ENCODE results near the gene CAMK2G. TPM values are rescaled to one million over a fixed set of nuclear protein-coding genes. Genes with fewer than 3 reads are reported as not detected.
"Not testable (repeated sequence)": the region's sequence is repeated elsewhere in the genome, so short reads cannot be mapped to it uniquely, and the experiment has no call there.

CAMK2G gene
- total RNA-seq, 4 donors from 2014 or later, result 34.7 to 159 (median 110) TPM

DNA sequence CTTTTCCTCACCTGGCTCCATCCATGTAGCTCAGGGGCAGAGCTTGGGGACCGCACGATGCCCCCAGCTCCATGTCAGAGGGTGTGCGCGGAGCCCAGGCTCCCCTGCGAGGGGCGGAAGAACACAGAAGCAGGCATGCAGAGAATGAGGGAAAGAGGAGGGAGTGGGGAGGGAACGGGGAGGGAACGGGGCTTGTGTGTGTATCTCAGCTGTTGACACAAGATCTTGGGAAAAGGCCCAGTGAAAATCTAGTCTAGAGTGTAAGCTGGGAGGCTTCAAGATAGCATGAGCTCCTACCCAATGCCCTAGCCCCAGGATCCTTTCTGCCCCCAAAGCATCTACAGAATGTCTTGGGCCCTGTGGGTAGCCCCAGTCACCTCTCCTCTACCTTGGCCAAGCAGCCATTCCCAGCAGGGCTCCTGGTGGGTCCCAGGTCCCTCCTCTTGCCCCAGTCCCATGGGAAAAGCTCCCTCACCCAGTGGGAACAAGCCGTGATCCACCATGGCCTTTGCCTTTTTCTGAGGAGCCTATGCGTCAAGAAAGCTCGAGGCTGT lies 37.9 kb downstream of the CAMK2G start:
- H3K4me3 ChIP-seq, result no peak overlapping the region
- DNase-seq, result peak in 1 of 3 donors; percentile 34
- peaks cover 0 to 75% (median 0%) of the 10 kb centered on the region in 3 donors for H3K36me3 ChIP-seq
- no peaks in the 10 kb centered on the region for H3K9me3 ChIP-seq
- H3K27ac ChIP-seq, result no peak overlapping the region
- H3K27me3 ChIP-seq, result no peaks in the 10 kb centered on the region
- TF ChIP-seq POLR2A (IDR thresholded peaks at IDR 0.05), result no peak
- TF ChIP-seq, protein P1, sequence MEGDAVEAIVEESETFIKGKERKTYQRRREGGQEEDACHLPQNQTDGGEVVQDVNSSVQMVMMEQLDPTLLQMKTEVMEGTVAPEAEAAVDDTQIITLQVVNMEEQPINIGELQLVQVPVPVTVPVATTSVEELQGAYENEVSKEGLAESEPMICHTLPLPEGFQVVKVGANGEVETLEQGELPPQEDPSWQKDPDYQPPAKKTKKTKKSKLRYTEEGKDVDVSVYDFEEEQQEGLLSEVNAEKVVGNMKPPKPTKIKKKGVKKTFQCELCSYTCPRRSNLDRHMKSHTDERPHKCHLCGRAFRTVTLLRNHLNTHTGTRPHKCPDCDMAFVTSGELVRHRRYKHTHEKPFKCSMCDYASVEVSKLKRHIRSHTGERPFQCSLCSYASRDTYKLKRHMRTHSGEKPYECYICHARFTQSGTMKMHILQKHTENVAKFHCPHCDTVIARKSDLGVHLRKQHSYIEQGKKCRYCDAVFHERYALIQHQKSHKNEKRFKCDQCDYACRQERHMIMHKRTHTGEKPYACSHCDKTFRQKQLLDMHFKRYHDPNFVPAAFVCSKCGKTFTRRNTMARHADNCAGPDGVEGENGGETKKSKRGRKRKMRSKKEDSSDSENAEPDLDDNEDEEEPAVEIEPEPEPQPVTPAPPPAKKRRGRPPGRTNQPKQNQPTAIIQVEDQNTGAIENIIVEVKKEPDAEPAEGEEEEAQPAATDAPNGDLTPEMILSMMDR (IDR thresholded peaks at IDR 0.05), result no peak
- no peaks in the 10 kb centered on the region for H3K4me1 ChIP-seq

DNA sequence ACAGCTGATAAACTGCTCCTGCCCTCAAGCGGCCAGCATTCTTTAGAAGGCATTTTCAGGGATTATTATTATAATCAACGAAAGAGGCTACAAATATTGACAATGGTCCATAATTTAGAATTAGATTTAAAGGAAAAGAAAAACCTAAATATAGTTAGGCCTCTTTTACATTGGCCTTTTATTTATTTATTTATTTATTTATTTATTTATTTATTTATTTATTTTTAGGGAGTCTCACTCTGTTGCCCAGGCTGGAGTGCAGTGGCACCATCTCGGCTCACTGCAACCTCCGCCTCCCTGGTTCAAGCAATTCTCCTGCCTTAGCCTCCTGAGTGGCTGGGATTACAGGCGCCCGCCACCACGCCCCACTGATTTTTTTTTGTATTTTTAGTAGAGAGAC lies 45.3 kb downstream of the CAMK2G start:
- H3K9me3 ChIP-seq, H3K27ac ChIP-seq: not testable (repeated sequence)
- H3K36me3 ChIP-seq, result peaks cover 0 to 65% (median 0%) of the 10 kb centered on the region in 3 donors

DNA sequence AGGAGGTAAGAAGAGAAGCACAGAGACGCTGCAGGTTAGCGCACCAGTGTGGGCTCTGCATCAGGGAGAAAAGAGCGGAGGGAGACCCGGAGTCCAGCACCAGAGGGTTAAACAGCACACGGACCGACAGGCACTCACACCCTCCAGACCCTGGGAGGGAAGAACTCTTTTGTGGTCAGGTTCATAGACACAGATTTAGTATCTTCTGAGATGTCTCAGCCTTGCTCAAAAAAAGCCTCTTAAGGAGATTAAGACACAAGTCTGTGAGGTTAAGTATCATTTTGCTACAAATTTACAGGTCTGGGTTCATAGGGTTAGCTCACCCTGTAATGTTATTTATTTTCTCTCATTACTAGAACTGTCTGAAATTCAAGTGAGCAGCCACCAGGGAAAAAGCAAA lies 46.2 kb downstream of the CAMK2G start:
- peaks cover 0 to 74% (median 0%) of the 10 kb centered on the region in 3 donors for H3K36me3 ChIP-seq
- H3K4me3 ChIP-seq, result no peak overlapping the region
- no peak for DNase-seq
- no peaks in the 10 kb centered on the region for H3K4me1 ChIP-seq
- no peaks in the 10 kb centered on the region for H3K9me3 ChIP-seq
- TF ChIP-seq, protein P1 (IDR thresholded peaks at IDR 0.05), result no peak
- TF ChIP-seq POLR2A (IDR thresholded peaks at IDR 0.05), result no peak
- H3K27me3 ChIP-seq, result no peaks in the 10 kb centered on the region
- no peak overlapping the region for H3K27ac ChIP-seq

More for the DNA sequence above, 45.3 kb downstream of the CAMK2G start:
- not testable (repeated sequence) for H3K4me3 ChIP-seq, DNase-seq, H3K27me3 ChIP-seq, H3K4me1 ChIP-seq

DNA sequence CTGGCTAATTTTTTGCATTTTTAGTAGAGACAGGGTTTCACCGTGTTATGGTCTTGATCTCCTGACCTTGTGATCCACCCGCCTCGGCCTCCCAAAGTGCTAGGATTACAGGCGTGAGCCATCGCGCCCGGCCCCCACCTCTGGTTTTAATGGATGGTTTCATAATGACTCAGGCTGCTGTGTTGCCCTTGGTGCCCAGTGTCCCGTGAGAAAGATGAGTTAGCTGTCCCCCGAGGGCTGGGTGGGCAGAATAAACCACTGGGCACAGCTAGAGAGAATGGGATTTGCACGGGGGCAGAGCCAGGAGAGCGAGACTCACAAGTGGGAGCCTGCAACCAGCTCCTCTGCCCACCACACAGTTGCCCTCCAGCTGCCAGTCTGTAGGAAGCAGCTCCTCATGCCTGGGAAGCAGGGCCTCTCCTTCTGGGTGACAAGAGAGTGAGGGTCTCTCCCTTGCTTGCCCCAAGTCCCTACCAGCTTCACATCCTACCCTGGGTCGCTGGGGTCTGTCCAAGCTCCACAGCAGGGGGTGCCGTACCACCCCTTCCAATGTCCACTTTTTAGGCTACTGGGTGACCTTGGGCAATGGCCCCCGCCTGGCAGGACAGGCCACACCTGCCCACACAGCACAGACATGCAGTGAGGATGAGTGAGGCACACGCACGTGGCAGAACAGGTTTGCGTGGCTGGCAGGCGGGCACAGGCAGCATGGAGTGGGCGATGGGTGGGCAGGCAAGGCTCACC lies 46.8 kb downstream of the CAMK2G start:
- no peak overlapping the region for H3K27ac ChIP-seq
- no peaks in the 10 kb centered on the region for H3K4me1 ChIP-seq
- peaks cover 0 to 79% (median 0%) of the 10 kb centered on the region in 3 donors for H3K36me3 ChIP-seq
- TF ChIP-seq POLR2A (IDR thresholded peaks at IDR 0.05), result no peak
- TF ChIP-seq, protein P1 (IDR thresholded peaks at IDR 0.05), result no peak
- no peaks in the 10 kb centered on the region for H3K9me3 ChIP-seq
- H3K27me3 ChIP-seq, result no peaks in the 10 kb centered on the region
- DNase-seq, result no peak
- no peak overlapping the region for H3K4me3 ChIP-seq

DNA sequence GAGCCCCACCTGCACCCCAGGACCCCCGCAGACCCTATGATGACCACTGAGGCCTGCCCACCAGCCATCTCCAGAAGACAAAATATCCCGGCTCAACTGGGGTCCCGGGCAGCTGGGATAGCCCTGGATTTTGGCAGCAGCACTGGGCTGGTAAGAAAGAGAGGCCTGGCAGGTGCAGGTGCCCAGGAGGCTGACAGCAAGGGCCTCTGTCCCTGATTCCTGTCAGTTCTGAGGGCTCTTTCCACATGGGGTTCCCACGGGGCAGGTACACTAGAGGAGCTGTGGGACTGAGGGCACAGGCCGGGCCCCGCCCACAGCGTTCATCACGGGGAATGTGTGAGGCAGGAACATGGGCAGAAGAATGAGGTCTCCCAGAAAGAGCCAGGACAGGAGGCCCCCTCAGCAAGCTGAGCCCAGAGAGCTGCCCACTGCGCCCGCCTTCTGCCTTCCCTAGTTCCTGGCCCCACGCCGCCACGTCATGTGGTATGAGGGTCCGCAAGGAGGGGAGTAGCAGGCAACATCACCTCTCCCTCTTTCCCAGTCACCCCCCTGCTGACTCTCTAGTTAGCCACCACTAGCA lies 50.1 kb downstream of the CAMK2G start:
- peaks cover 0 to 85% (median 0%) of the 10 kb centered on the region in 3 donors for H3K36me3 ChIP-seq
- no peaks in the 10 kb centered on the region for H3K9me3 ChIP-seq

More for the DNA sequence above, 50.1 kb downstream of the CAMK2G start:
- no peaks in the 10 kb centered on the region for H3K27me3 ChIP-seq
- no peak overlapping the region for H3K4me3 ChIP-seq
- TF ChIP-seq POLR2A (IDR thresholded peaks at IDR 0.05), result no peak
- TF ChIP-seq, protein P1 (IDR thresholded peaks at IDR 0.05), result no peak
- no peak overlapping the region for H3K27ac ChIP-seq
- no peak for DNase-seq
- H3K4me1 ChIP-seq, result peaks cover 0 to 9% (median 0%) of the 10 kb centered on the region in 4 donors

All from Peyer's patch (tissue), 4 donors.